Measurements from ENCODE around the gene NACC2.

- no peak for TF ChIP-seq BCL3 (IDR thresholded peaks at IDR 0.05; ENCODE audit: borderline replicate concordance, insufficient read depth, low read depth, low read length, poor library complexity, severe bottlenecking)
- TF ChIP-seq CTCF (IDR thresholded peaks at IDR 0.05 in 2 of 3, conservative IDR thresholded peaks at IDR 0.05 in 1 of 3; ENCODE audit: control insufficient read depth in 2 of 3, extremely low read depth in 1 of 3, insufficient read depth in 1 of 3, low read depth in 3 of 3, low read length in 3 of 3), result no peak
Measured at GRCh38 chr9:135998016-135998380, 97.1 kb downstream of the NACC2 start.

All from GM12878 (cell line).